Ureter (tissue), 1 donor: ENCODE results near the gene CSRP2. TPM values are rescaled to one million over a fixed set of nuclear protein-coding genes. Genes with fewer than 3 reads are reported as not detected.

ENCODE experiments used
- DNase-seq: peaks from one replicate; pipeline ENCODE4 v3.0.0-alpha.2; 2020; ENCODE audit warnings: low spot score
- total RNA-seq: library from RNA; stranded (reverse); gene quantifications from one replicate; pipeline ENCODE4 v1.2.4, GENCODE V29; 2023
- donor health status: DM: yes; HTN: yes; CAD: no.

Gene CSRP2
- total RNA-seq, 1 donor from 2014 or later: 41.7 TPM

DNA sequence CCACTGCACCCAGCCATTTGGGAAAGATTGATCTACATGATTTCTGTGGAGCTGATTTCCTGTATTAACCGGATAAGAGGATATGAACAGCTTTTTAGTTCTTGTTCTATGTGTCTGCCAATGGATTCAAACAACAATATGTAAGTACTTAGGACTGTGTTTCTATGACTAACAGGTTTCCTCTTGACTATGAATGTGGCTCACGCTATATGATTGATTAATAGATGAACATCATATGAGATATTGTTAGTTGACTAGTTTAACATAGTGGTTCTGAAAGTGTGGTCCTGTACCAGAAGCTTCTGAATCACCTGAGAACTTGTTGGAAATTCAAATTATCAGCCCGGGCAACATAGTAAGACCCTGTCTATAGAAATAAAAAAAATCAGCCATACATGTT, 12.8 kb upstream of the CSRP2 start:
- no peak for DNase-seq

DNA sequence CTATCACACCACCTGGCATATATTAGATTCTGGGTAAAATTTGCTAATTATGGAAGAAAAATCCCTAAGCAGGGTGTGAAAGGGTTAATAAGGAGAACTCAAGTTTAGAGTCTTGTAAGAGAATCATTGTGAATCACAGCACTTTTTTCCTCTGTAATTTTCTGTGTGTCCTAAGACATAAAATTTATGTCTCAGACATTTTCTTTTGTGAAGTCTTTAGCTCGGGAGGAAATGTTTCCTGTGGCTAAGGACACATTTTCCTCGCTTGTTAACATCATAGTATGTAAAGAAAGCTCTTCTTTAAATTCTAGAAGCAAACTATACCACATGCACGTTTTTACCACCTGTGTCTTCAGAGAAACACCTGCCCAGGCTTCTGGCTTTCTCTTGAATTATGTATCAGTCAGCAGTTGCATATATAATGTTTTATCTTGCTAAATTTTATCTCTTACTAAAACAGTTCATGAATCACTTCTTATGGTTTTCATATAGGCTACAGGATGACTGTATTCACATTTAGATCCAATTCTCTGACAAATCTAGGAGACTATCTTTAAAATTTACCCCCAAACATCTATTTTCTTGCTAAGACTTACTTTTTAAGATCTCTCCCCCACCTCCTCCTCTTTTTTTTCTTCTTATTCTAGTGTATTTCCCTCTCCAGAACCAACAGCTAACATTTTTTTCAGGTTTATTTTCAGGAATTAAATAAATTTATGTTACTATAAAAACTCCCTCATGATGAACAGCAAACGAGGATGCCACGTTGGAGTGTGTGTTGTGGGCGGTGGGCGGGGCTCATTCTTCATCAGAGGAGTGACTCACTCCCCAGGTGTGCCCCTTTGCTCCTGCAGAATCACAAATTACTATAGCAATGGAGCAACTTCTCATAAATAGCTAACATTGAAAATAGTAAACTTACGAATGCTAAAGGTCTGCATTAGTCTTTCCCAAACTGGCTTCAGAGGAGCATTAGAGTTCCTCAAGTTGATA, 11.6 kb upstream of the CSRP2 start:
- no peak for DNase-seq

GRCh38 chr12:76888775-76889174, 10.0 kb upstream of the CSRP2 start:
- no peak for DNase-seq

DNA sequence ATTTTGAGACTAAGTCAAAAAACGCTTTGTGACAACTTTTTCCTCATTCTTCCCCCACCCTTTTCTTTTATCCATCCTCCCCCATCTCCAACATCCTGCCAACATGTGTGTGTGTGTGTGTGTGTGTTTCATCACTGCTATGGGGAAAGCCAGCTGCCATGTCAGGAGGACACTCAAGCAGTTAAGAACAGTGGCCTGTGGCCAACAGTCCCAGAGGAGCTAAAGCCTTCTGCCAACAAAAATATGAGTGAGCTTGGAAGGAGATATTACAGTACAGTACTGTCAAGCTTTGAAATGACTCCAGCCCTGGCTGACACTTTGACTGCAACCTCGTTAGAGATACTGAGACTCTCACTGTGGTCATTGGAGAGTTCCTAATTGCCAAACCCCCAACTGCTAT, 5.0 kb upstream of the CSRP2 start:
- no peak for DNase-seq

DNA sequence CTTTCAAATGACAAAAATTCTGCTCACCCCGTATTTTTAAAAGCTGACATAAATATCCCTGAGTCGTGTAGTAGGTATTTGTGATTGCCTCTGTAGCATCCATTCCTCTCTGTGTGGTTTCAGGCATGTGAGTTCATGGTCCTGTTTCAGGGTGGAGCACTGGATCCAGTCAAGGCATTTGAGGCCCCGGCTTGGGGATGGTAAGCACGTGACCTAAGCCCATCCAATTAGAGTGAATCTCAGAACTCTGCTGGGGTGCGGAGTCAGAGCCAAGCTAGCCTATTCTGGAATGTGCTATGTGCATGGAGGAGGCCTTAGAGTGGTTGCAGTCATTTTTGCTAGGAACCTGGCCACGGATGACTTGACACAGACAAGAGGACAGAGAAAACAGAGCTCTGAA, 4.3 kb upstream of the CSRP2 start:
- no peak for DNase-seq

GRCh38 chr12:76882367-76882766, 3.5 kb upstream of the CSRP2 start:
- no peak for DNase-seq

DNA sequence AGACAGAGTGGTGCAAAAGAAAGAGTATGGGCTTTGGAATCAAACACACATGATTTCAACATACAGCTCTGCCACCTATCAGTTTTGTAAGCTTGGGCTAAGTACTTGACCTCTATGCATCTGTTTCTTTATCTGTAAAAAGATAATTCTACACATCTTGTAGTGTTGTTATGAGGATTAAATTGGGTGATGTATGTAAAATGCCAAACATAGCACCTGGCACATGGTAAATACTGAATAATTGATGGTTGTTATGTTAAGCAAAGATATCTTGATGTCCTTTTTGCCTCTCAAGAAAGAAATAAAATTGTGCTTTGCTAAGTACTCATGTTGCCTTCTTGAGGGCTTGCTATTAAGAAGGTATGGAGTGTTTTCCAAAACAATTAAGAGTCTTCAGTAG, 2.3 kb upstream of the CSRP2 start:
- no peak for DNase-seq

GRCh38 chr12:76880519-76881023, 1.8 kb upstream of the CSRP2 start:
- DNase-seq: no peak

- no peak for DNase-seq
Measured at GRCh38 chr12:76879710-76880518, 1.1 kb upstream of the CSRP2 start.

- DNase-seq: peak; percentile 45
Measured at GRCh38 chr12:76878099-76878898, 520 bp downstream of the CSRP2 start.

DNA sequence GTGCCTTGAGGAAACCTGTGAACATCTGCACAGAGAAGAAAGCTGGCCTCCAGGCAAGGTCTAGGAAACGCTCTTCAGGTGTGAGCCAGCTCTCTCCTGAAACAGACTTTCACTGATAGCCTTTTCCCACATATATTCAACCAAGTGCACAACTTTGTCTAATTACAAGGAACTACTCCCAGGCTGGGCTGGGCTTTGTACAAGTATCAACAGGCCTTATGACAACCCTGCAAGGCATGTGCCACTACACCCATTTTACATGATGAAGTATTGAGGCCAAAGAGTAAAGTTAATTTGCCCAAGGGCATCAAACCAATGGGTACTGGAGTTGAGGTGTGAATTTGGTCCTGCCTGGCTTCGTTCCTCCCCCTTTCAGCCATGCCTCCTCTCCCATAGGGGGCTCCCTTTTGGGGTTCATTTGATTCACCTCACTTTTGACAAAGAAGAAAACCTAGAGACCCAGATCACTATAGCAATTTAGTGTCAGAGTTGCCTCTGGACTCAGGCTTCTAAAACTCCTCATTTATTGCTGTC, 2.1 kb downstream of the CSRP2 start:
- no peak for DNase-seq

- DNase-seq: no peak
Measured at GRCh38 chr12:76874491-76875190, 4.2 kb downstream of the CSRP2 start.

GRCh38 chr12:76874027-76874426, 4.8 kb downstream of the CSRP2 start:
- no peak for DNase-seq

GRCh38 chr12:76872415-76872814, 6.4 kb downstream of the CSRP2 start:
- DNase-seq: no peak

- no peak for DNase-seq
Measured at GRCh38 chr12:76871742-76872141, 7.1 kb downstream of the CSRP2 start.

DNA sequence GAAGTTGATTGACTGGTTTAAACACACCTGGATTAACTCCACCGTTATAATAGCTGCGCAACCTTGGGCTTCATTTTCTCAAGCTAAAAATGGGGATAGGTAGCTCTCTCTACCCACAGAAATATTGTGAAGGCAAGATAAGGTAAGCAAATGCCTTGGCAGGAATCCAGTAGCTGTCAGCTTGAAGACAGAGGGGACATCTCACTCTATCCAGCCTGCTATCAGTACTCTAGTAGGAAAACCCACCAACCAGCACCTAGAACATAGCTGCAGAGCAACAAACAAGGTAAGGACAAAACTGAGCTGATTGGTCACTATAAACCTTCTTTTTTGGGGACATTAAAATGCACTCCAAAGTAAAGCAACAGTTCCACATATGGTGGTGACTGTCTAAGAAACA, 7.7 kb downstream of the CSRP2 start:
- DNase-seq: no peak

DNA sequence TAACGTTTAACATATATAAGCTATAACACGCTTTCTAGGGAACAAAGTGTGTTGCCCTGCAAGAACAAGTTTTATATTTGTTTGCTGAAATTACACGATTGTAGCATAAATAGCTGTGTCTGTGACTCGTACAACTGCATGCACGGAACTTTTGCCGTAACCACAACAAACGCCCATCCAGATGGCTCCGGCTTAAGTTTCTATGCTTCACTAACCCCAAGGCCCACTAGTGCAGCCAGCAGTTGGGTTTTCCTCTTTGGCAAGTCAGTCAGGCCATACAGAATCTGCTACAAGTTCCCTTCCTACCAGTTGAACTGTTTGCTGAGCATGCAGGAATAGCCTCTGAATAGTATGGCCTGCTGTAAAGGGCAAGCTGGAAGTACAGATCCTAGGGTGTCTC, 12.1 kb downstream of the CSRP2 start:
- DNase-seq: no peak

DNA sequence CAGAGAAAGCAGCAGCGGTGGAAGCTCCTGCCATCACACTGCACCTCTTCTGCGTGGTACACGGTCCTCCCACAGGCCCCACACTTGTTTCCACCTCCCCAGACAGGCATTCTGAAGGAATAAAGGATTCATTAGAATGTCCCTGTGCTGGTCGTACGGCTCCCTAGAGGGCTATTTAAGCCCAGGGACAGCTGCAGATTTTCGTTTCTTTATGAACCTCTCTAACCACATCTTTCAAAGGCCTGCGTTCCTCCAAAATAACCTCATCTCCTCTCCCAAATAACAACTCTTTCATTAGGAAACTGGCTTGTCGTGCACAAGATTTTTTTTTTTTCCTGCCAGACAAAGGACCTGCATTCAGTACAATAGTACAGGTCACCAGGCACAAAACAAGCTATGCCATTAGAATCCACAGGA, 12.7 kb downstream of the CSRP2 start:
- DNase-seq: no peak

GRCh38 chr12:76864791-76865400, 13.9 kb downstream of the CSRP2 start:
- DNase-seq: no peak

GRCh38 chr12:76863837-76864236, 15.0 kb downstream of the CSRP2 start:
- DNase-seq: no peak
